Urothelium cell line (cell line): ENCODE results near the gene MID1.
A peak's percentile ranks its signal among the peaks of the same experiment; 100 is the strongest.

Experiments
- DNase-seq: peaks from one replicate; pipeline ENCODE4 v3.0.0; 2011; ENCODE audit warnings: low spot score, mixed read lengths
- FAIRE-seq: peaks from 2 replicates; lab custom pipeline; 2011; peaks lifted over from hg19 to GRCh38; lab: Jason Lieb, UNC

MID1 gene

DNA sequence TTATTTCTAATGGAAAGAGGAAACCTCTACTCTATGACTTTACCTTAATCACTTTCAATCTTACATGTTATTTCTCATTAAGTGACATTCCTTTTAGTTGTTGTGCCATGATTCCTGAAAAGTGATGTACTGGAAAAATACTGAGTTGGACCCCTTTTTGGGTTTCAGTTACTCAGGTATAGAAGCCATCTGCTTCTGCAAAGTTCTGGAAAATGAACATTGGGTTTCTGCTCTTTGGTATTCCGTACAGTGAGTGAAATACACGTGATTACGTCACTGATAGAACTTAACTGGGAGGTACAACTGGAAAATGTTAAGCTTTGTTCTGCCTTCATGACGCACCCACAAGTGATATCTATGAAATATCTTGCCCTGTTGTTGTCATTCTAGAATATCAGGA is 114.7 kb downstream of the MID1 start:
- FAIRE-seq (no peak), DNase-seq (no peak)

DNA sequence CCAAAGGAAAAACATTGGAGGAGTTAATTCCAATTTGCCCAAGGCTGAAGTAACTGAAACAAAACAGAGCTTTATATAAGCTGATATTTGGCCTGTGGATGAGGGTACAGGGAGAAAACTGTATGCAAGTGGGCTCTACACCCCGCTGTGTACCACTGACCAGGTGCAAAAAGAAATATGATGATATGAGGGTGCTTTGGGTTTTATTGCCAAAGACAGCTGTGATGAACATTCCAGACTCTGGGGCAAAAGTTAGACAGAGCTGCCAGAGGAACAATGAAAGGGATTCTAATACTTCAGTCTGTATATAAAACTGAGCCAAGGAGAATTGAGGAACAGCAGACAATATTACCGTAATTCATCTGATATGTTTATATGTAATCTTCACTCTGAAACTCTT is 117.4 kb downstream of the MID1 start:
- DNase-seq (no peak), FAIRE-seq (no peak)

DNA sequence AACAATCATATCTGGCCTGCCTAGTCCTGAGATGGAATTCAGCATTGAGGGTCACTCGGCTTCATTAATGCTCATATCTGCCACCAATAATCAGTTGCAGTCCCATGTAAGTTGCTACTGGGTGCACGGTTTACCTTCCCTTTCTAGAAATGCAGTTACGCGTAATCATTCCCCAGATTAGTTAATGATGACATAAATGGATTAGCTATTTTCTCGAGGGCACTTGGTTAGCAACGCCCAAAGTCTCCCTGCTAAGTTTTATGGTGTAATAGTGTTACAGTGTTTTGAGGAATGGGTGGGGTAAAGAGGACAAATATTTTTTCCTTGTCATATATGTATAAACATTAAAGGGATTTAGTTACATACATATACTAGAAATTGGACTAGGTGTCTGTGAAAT is 118.8 kb downstream of the MID1 start:
- no peak for FAIRE-seq

DNA sequence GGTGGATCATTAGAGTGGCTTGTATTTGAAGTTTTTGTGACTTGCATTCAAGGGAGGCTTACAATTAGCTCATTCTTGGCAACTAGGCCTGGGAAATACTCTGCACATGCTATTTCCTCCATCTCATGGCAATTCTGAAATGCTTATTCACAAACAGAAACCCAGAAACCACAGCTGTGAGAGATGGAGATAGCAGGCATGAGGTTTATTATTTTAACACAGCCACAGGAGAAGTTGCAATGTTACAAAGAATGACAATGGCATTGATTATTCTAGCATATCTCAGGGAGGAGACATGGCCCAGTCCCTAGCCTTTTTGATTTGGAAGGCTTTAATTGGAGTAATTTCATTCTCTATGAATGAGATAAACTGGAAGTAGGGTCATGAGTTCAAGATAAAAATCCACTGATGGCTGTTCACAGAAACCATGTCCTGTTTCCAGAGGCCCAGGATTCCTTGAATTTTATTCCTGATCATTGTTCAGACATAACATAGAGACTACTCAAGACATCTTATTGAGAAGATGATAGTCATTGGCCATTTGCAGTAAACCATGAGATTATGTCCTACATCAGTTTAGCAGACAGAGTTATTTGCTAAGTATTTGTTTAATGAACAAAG is 123.9 kb downstream of the MID1 start:
- DNase-seq: no peak
- FAIRE-seq: no peak

More for the DNA sequence above, 118.8 kb downstream of the MID1 start:
- DNase-seq: no peak

DNA sequence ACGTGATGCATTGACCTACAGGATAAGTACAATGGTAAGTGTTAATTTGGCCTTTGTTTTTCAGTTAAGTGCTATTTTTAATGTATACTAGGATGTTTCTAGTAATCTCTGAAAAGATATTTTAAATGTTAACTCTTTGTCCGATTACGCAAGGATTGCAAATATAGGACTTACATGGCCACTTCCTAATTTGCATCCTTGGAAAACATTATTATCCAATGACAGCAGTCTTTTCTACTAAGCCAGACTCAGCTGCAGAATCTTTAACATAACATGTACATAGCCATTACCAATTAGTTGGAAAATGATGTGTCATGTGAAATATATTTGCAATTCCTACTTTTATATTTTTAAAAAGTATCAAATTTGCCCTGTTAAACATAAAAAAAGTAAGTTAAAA is 124.7 kb downstream of the MID1 start:
- DNase-seq (no peak), FAIRE-seq (no peak)

GRCh38 chrX:10492250-10492649 is 128.1 kb downstream of the MID1 start:
- no peak for DNase-seq

DNA sequence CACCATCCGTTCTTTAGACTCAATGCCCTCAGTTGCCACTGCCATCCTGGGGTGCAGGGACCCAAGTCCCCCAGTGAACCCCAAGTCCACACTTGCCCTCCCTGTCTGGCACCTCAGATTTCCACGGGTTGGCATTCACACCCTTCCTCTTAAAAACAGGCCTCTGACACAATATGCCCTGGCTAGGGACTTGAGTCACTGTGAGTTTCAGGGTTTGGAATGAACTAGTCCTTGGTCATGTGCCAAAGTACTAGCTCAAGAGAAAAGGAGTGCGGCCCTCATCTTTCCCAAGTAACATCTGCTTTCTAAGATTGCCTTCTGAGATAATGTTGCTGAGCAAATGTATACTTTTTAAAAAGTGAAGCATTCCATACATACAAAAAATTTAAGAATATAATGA is 134.0 kb downstream of the MID1 start:
- FAIRE-seq (no peak), DNase-seq (no peak)

More at GRCh38 chrX:10492250-10492649, 128.1 kb downstream of the MID1 start:
- FAIRE-seq: no peak

DNA sequence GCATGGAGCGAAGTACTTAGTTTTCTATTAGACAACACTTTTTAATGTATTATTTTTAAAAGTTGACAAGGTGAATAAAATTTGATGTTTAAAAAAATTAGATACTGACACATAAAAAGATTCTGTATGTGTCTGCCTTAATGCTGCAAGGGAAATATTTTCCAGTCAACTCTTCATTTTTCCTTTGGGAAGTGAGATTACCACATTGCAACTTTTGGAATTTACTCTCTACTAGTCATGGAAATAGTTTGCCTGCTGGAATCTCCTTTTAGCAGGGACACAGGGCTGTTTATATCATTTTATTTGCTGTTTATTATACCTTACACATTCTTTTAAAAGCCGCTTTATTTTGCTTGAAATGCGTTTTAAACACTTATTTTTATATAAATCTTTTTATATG is 135.1 kb downstream of the MID1 start:
- no peak for FAIRE-seq
- no peak for DNase-seq

DNA sequence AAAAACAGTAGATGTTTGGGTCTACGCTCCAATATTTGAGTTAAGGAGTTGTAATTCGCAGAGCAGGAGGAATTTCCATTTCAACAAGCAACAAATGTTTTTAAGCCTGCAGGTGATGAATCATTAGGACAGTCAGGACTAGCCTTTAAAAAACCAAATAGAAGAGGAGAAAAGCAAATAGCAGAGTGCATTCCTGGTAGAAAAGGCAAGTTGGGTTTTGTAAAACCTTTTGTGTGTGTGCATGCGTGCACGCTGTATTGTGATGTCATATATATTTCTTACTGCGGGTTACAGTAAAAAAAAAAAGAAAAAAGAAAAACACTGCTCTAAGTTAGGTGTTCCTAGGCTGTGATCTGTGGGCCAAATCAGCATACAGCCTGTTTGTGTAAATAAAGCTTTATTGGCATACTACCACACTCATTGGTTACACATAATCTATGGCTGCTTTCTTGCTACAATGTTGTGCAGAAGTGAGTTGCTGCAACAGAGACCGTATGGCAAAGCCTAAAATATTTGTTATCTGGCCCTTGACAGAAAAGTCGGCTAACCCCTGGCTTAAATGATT is 135.6 kb downstream of the MID1 start:
- FAIRE-seq: no peak

GRCh38 chrX:10483191-10483831 is 137.1 kb downstream of the MID1 start:
- DNase-seq (no peak), FAIRE-seq (no peak)

More for the DNA sequence above, 135.6 kb downstream of the MID1 start:
- no peak for DNase-seq

- DNase-seq (no peak), FAIRE-seq (no peak)
Observed at GRCh38 chrX:10482708-10483107, 137.7 kb downstream of the MID1 start.

GRCh38 chrX:10482261-10482660 is 138.1 kb downstream of the MID1 start:
- FAIRE-seq (no peak), DNase-seq (no peak)

- FAIRE-seq: no peak
Observed at GRCh38 chrX:10480861-10481260, 139.5 kb downstream of the MID1 start.

DNA sequence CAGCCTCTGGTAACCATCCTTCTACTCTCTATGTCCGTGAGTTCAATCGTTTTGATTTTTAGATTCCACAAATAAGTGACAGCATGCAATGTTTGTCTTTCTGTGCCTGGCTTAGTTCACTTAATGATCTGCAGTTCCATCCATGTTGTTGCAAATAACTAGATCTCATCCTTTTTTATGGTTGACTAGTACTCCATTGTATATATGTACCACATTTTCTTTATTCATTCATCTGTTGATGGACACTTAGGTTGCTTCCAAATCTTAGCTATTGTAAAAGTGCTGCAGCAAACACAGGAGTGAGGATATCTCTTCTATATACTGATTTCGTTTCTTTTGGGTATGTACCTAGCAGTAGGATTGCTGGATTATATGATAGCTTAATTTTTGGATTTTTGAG is 140.9 kb downstream of the MID1 start:
- FAIRE-seq (no peak), DNase-seq (no peak)

More at GRCh38 chrX:10480861-10481260, 139.5 kb downstream of the MID1 start:
- DNase-seq: no peak

DNA sequence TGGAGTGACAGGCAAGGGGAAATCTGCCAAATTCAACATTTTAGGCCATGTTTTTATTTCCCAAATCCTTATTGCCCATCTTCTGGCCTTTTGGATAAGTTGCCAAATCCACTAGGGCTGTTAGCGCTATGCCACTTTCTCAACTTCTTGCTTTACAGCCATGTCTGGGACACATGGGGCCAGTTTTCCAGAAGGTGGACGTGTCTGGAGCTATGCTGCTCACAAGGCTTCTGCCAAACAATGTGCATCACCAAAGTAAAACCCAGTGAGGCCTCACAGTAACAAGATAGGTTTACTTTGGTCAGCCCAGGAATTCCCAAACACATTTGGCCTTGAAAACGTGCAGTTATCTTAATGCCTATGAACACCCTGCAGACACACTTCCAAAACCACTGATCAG is 142.9 kb downstream of the MID1 start:
- no peak for FAIRE-seq
- no peak for DNase-seq

DNA sequence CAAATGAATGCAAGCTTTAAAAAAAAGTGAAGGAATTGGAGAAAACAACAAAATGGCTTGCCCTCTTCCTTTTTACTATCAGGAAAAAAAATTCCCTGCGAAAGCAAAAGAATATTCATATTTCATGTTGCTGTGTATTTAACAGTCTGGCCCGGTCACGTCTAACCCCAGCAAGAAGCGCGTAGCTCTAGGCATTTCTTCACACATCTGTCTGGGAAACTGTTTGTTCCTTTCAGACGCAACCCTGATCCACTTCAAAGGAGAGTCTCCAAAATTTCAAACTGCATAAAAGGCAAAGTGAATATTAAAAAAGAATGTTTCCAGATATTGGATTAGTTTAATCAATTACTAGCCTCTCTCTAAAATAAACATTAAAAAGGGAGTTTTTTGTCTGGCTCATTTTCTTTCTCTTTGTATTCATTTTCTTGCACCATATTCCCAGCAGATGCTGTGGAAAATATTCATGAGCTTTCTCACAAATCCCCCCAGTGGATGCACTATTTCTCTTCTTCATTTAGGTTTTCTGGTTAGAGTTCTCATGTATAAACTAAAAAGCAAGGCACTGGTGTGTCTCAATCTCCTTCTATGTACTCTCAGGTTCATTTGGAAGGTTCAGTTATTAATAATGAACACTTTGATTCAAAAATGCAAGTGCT is 145.3 kb downstream of the MID1 start:
- no peak for FAIRE-seq
- DNase-seq: no peak

GRCh38 chrX:10474510-10474909 is 145.9 kb downstream of the MID1 start:
- DNase-seq (no peak), FAIRE-seq (no peak)

- FAIRE-seq (no peak), DNase-seq (no peak)
Observed at GRCh38 chrX:10471418-10471817, 149.0 kb downstream of the MID1 start.

GRCh38 chrX:10470009-10470408 is 150.4 kb downstream of the MID1 start:
- FAIRE-seq: no peak

DNA sequence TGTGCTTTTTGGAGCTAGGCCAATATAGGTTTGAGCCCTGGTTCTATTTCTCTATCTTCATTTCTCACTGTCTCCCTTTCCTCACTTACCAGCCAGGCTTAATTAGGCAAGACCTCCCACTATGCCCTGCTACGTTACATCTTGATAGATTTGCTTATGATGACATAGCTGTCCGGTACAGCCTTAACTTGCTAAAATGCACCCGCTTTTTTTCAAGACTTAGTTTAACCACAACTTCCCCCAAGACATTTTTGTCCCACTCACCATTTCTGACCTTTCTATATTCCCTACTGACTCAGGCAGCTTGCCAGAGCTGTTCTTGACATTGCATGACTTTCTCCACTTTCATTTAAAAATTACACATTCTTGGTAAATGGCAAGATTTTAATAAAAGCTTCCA is 152.6 kb downstream of the MID1 start:
- no peak for FAIRE-seq

More at GRCh38 chrX:10470009-10470408, 150.4 kb downstream of the MID1 start:
- DNase-seq: no peak

GRCh38 chrX:10465254-10465653 is 155.1 kb downstream of the MID1 start:
- no peak for DNase-seq
- FAIRE-seq: no peak

More for the DNA sequence above, 152.6 kb downstream of the MID1 start:
- no peak for DNase-seq

DNA sequence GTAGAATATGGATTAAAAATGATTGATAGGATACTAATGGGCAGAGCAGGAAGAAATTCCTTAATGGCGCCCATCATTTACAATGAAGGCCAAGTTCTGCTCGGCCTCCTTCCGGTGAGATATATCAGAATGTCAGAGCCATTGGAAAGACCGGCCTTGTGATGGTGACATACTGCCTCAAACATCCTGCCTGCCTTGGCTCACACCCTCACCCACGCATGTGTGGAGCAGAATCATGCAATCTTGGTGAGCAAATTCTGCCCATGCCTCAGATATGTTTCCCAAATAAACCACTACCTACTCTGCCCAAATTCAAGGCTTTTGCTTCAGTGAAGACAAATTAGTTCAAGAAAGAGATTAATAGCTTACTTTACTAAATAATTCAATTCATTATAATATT is 163.3 kb downstream of the MID1 start:
- no peak for FAIRE-seq
- DNase-seq: peak; percentile 4
